ENCODE results near the gene CRB3. TPM values are rescaled to one million over a fixed set of nuclear protein-coding genes. Genes with fewer than 3 reads are reported as not detected.

Gene CRB3
- total RNA-seq, 4 donors from 2014 or later: 0.75 TPM; not detected in 3

DNA sequence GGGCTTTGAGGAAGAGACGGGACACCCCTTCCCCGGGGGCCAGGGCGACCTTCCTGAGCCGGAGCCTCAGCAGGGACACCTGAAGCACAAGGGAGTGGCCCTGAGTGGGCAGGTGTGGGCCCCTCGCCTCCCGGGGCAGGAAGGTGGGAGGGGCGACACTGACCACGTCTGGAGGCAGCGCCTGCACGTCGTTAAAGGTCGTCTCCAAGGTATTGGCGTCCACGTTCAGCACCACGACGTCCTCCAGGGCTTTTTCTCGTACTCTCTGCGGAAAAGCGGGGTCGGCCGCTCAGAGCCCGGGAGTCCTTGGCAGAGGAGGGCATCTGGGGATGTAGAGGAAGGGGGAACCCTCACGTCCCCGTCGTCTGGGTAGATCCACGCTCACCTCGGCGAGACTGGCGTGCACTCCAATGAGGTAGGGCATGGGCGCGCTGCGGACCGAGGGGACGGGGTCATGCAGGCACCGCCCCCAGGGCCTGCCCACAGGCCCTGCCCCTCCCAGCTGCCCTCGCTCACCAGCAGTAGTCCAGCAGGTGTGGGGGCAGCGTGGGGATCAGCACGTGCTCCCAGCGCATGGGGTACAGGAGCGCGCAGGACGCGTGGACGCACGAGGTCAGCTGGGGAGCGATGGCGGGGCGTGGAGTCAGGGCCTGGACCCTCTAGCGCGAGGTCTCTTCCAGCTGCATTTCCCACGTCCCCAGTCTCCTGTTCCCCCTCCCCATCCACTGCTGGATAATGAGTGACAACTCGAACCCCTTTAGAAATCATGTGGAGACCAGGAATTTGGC, 11.4 kb downstream of the CRB3 start:
- Histone ChIP-seq H3K9me3 (no peaks in the 10 kb centered on the region), H3K27me3 (peaks cover 29 to 44% (median 43%) of the 10 kb centered on the region in 3 donors), H3K36me3 (no peaks in the 10 kb centered on the region), H3K4me3 (no peak overlapping the region), H3K27ac (no peak overlapping the region), H3K4me1 (no peaks in the 10 kb centered on the region)
- DNase-seq: no peak
- TF ChIP-seq POLR2A (IDR thresholded peaks at IDR 0.05) (no peak), CTCF (IDR thresholded peaks at IDR 0.05 in 4 of 5, conservative IDR thresholded peaks at IDR 0.05 in 1 of 5) (no peak)
- in situ Hi-C loops (cut with MboI; ENCODE audit: low sequenced_read_pairs in 4 of 4) (no loop called here), intact Hi-C loops (cut with DNase I; ENCODE audit: low total_unique reads) (no loop called here)
- no peak for ATAC-seq

- peak in 1 of 2 donors; percentile 87 for ATAC-seq
- peak overlapping the region; percentile 4 to 37 (median 26) for H3K4me3 ChIP-seq
- intact Hi-C loops (cut with DNase I; ENCODE audit: low total_unique reads) (no loop called here), in situ Hi-C loops (cut with MboI; ENCODE audit: low sequenced_read_pairs in 4 of 4) (no loop called here)
- no peaks in the 10 kb centered on the region for H3K36me3 ChIP-seq
- TF ChIP-seq CTCF (IDR thresholded peaks at IDR 0.05 in 4 of 5, conservative IDR thresholded peaks at IDR 0.05 in 1 of 5) (no peak), POLR2A (IDR thresholded peaks at IDR 0.05) (no peak)
- no peak overlapping the region for H3K27ac ChIP-seq
- H3K9me3 ChIP-seq: no peaks in the 10 kb centered on the region
- peaks cover 29 to 44% (median 43%) of the 10 kb centered on the region in 3 donors for H3K27me3 ChIP-seq
- DNase-seq: peak in 1 of 2 donors; percentile 34
- H3K4me1 ChIP-seq: no peaks in the 10 kb centered on the region
Observed at GRCh38 chr19:6476155-6476895, 12.3 kb downstream of the CRB3 start.

- ATAC-seq (no peak), DNase-seq (no peak)
- in situ Hi-C loops (cut with MboI; ENCODE audit: low sequenced_read_pairs in 4 of 4) (no loop called here), intact Hi-C loops (cut with DNase I; ENCODE audit: low total_unique reads) (no loop called here)
- H3K4me3 ChIP-seq: peak overlapping the region; percentile 4 to 37 (median 26)
- H3K27ac ChIP-seq: no peak overlapping the region
- no peaks in the 10 kb centered on the region for H3K36me3 ChIP-seq
- no peaks in the 10 kb centered on the region for H3K4me1 ChIP-seq
- peaks cover 29 to 46% (median 44%) of the 10 kb centered on the region in 3 donors for H3K27me3 ChIP-seq
- no peaks in the 10 kb centered on the region for H3K9me3 ChIP-seq
- TF ChIP-seq POLR2A (IDR thresholded peaks at IDR 0.05): no peak
- no peak for TF ChIP-seq CTCF (IDR thresholded peaks at IDR 0.05 in 4 of 5, conservative IDR thresholded peaks at IDR 0.05 in 1 of 5)
Observed at GRCh38 chr19:6476896-6477431, 12.9 kb downstream of the CRB3 start.

DNA sequence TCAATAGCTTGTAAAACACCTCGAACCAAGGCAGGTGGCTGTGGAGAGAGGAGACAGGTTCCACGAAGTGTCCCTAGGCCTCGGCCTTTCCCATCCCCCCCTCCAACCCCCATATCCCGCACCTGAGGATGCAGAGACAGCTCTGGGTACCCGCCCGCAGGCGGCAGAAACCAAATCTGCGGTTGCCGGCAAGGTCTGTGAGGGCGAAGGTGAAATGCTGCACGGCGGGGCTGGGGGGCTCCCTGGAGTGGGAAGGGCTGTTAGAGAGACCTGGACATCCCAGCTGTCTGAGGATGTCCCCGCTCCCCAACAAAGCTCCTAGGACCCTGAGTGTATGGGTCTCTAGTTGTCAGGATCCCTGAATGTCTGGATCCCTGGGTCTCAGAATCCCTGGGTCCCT, 14.7 kb downstream of the CRB3 start:
- intact Hi-C loops (cut with DNase I; ENCODE audit: low total_unique reads) (no loop called here), in situ Hi-C loops (cut with MboI; ENCODE audit: low sequenced_read_pairs in 4 of 4) (no loop called here)
- no peaks in the 10 kb centered on the region for H3K36me3 ChIP-seq
- DNase-seq (no peak), ATAC-seq (no peak)
- H3K4me1 ChIP-seq: no peaks in the 10 kb centered on the region
- H3K4me3 ChIP-seq: no peak overlapping the region
- H3K27ac ChIP-seq: no peak overlapping the region
- peaks cover 29 to 46% (median 44%) of the 10 kb centered on the region in 3 donors for H3K27me3 ChIP-seq
- TF ChIP-seq POLR2A (IDR thresholded peaks at IDR 0.05) (no peak), CTCF (IDR thresholded peaks at IDR 0.05 in 4 of 5, conservative IDR thresholded peaks at IDR 0.05 in 1 of 5) (no peak)
- no peaks in the 10 kb centered on the region for H3K9me3 ChIP-seq
